T-helper 1 cell treated with Interleukin-12 subunit alpha and Interleukin-12 subunit beta and Interleukin-4 antibody, amounts not matched to agents 30 μg/mL and 1 μg/mL, for 36 hours (primary cell): ENCODE data around the gene CLDN7.
"Not testable (repeated sequence)": the region's sequence is repeated elsewhere in the genome, so short reads cannot be mapped to it uniquely, and the experiment has no call there.

Experiments
- H3K27ac Mint-ChIP-seq: one replicate; pipeline ENCODE4 v1.8.0; 2021; ENCODE audit warnings: mild to moderate bottlenecking, mixed read lengths
- H3K27me3 Mint-ChIP-seq: one replicate; pipeline ENCODE4 v1.8.0; 2021; ENCODE audit warnings: low read depth, mixed read lengths
- H3K36me3 Mint-ChIP-seq: one replicate; pipeline ENCODE4 v1.8.0; 2021; ENCODE audit warnings: low read depth, mixed read lengths
- H3K4me1 Mint-ChIP-seq: one replicate; pipeline ENCODE4 v1.8.0; 2021; ENCODE audit warnings: low read depth, mixed read lengths
- H3K4me3 Mint-ChIP-seq: one replicate; pipeline ENCODE4 v1.8.0; 2021; ENCODE audit warnings: mild to moderate bottlenecking, moderate library complexity, mixed read lengths
- H3K9me3 Mint-ChIP-seq: one replicate; pipeline ENCODE4 v1.8.0; 2021; ENCODE audit warnings: mixed read lengths

CLDN7 gene

GRCh38 chr17:7251661-7252175 lies 10.6 kb downstream of the CLDN7 start, which contains the start of gene CTDNEP1:
TSS of gene CTDNEP1 (minus strand) at chr17:7251734. CDS start at chr17:7251296, 438 bp downstream.
- Mint-ChIP-seq H3K4me3 (peak within 1 kb of the TSS; percentile 96), H3K27ac (peak within 1 kb of the TSS; percentile 98), H3K36me3 (peaks cover 31% of the 10 kb centered on the region), H3K27me3 (no peaks in the 10 kb centered on the region), H3K4me1 (peaks cover 29% of the 10 kb centered on the region), H3K9me3 (no peaks in the 10 kb centered on the region)

DNA sequence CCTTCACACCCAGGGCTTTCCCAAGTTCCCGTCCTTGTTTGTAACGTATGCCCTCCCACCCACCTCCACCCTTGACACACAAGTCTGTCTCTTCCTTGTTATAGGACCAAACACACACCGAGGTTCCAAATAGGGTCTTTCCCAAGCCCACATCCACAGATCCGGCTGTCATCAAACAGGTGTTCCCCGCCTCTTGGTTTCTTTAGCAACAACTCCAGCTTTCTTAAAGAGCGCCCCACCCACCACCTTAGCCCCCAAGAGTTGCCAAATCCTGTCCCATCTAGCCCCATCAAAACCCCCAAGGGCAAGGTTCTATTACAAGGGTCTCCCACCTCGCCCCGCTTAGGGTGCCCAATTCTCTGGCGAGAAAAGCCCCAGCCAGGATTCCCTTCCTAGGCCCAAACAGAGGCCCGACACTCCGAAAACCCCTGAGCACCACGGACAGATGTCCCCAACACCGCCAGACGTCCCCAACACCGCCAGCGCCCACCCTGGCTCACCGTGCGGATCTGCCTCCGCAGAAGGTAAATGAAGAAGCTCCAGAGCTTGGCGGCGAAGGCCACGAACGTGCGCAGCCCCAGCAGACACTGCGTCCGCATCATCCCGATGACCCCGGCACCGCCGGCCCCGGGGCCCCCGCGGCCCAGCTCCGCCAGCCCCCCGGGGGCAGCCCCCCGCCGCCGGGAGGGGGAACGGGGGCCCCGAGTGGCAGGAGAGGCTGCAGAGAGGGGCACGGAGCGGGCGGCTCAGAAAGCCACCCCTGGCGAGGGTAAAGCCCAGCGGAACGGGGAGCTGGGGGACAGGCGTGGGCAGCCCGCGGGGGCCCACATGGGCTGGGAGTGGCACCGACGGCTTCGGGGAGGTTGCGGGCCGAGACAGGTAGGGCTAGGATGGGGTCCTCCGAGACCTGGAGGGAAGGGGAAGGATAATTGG lies 11.3 kb downstream of the CLDN7 start:
- Mint-ChIP-seq H3K4me1 (peaks cover 27% of the 10 kb centered on the region), H3K4me3 (peak overlapping the region; percentile 96), H3K36me3 (peaks cover 31% of the 10 kb centered on the region), H3K27ac (peak overlapping the region; percentile 88), H3K27me3 (no peaks in the 10 kb centered on the region), H3K9me3 (no peaks in the 10 kb centered on the region)

- Mint-ChIP-seq H3K4me1 (peaks cover 30% of the 10 kb centered on the region), H3K36me3 (peaks cover 33% of the 10 kb centered on the region)
Observed at GRCh38 chr17:7249830-7250229, 12.4 kb downstream of the CLDN7 start.

GRCh38 chr17:7249214-7249613 lies 13.1 kb downstream of the CLDN7 start:
- H3K27me3 Mint-ChIP-seq, result no peaks in the 10 kb centered on the region
- peak overlapping the region; percentile 57 for H3K4me3 Mint-ChIP-seq
- H3K9me3 Mint-ChIP-seq, result no peaks in the 10 kb centered on the region
- H3K4me1 Mint-ChIP-seq, result peaks cover 30% of the 10 kb centered on the region
- H3K27ac Mint-ChIP-seq, result peak overlapping the region; percentile 64
- H3K36me3 Mint-ChIP-seq, result peaks cover 33% of the 10 kb centered on the region

More at GRCh38 chr17:7249830-7250229, 12.4 kb downstream of the CLDN7 start:
- Mint-ChIP-seq H3K27ac (peak overlapping the region; percentile 88), H3K4me3 (peak overlapping the region; percentile 96), H3K9me3 (no peaks in the 10 kb centered on the region), H3K27me3 (no peaks in the 10 kb centered on the region)

DNA sequence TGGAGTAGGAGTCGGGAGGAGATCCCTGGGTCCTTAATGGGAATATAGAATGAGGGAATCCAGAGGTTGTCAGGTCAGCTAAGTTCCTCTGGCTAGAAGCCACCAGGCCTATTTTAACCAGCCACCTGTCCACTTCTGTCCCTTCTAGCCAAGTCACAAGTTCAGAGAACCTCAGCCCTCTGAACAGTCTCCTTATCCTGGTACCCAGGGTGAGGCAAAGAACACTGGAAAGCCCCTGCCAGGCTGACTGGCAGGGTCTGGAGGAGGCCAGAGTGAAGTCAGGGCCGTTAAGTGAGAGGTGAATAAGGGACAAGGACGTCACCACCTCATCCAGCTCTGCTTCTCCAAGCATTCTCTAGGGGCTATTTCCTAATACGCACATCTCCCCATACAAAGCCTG lies 13.5 kb downstream of the CLDN7 start:
- Mint-ChIP-seq H3K27me3 (no peaks in the 10 kb centered on the region), H3K4me1 (peaks cover 31% of the 10 kb centered on the region), H3K36me3 (peaks cover 31% of the 10 kb centered on the region), H3K27ac (no peak overlapping the region), H3K9me3 (no peaks in the 10 kb centered on the region), H3K4me3 (peak overlapping the region; percentile 57)

DNA sequence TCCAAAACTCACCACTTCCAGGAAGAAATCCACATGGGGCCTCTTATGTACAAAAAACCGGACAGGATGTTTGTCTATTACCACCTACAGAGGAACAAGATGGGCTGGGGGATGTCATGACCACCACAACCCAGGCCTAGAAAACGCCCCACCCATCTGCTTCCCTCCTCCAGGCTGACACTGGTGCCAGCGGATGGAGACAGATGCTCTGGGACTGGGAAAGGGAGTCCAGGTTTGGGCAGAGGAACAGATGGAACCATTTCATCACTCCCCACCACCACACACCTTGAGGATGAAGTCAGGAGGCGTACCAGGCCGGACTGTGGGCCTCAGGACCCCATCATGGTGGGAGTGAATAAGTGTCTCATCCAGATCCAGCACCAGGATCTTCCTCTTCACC lies 15.5 kb downstream of the CLDN7 start:
- H3K9me3 Mint-ChIP-seq, result no peaks in the 10 kb centered on the region
- H3K4me1 Mint-ChIP-seq, result peaks cover 31% of the 10 kb centered on the region
- H3K36me3 Mint-ChIP-seq, result peaks cover 31% of the 10 kb centered on the region
- peak overlapping the region; percentile 23 for H3K27ac Mint-ChIP-seq
- no peak overlapping the region for H3K4me3 Mint-ChIP-seq
- no peaks in the 10 kb centered on the region for H3K27me3 Mint-ChIP-seq

- Mint-ChIP-seq H3K4me3 (peak overlapping the region; percentile 30), H3K4me1 (peaks cover 43% of the 10 kb centered on the region), H3K36me3 (peaks cover 45% of the 10 kb centered on the region), H3K27ac (peak overlapping the region; percentile 86)
- not testable (repeated sequence) for H3K27me3 Mint-ChIP-seq, H3K9me3 Mint-ChIP-seq
Observed at GRCh38 chr17:7243838-7244237, 18.4 kb downstream of the CLDN7 start.

GRCh38 chr17:7243453-7243729 lies 18.9 kb downstream of the CLDN7 start:
- H3K9me3 Mint-ChIP-seq, result no peaks in the 10 kb centered on the region
- peak overlapping the region; percentile 86 for H3K27ac Mint-ChIP-seq
- no peaks in the 10 kb centered on the region for H3K27me3 Mint-ChIP-seq
- peaks cover 45% of the 10 kb centered on the region for H3K36me3 Mint-ChIP-seq
- H3K4me1 Mint-ChIP-seq, result peaks cover 39% of the 10 kb centered on the region
- H3K4me3 Mint-ChIP-seq, result peak overlapping the region; percentile 82

GRCh38 chr17:7242717-7243452 lies 19.4 kb downstream of the CLDN7 start:
- Mint-ChIP-seq H3K4me3 (peak overlapping the region; percentile 92), H3K4me1 (peaks cover 39% of the 10 kb centered on the region), H3K36me3 (peaks cover 45% of the 10 kb centered on the region), H3K27ac (peak overlapping the region; percentile 96), H3K27me3 (no peaks in the 10 kb centered on the region), H3K9me3 (no peaks in the 10 kb centered on the region)

DNA sequence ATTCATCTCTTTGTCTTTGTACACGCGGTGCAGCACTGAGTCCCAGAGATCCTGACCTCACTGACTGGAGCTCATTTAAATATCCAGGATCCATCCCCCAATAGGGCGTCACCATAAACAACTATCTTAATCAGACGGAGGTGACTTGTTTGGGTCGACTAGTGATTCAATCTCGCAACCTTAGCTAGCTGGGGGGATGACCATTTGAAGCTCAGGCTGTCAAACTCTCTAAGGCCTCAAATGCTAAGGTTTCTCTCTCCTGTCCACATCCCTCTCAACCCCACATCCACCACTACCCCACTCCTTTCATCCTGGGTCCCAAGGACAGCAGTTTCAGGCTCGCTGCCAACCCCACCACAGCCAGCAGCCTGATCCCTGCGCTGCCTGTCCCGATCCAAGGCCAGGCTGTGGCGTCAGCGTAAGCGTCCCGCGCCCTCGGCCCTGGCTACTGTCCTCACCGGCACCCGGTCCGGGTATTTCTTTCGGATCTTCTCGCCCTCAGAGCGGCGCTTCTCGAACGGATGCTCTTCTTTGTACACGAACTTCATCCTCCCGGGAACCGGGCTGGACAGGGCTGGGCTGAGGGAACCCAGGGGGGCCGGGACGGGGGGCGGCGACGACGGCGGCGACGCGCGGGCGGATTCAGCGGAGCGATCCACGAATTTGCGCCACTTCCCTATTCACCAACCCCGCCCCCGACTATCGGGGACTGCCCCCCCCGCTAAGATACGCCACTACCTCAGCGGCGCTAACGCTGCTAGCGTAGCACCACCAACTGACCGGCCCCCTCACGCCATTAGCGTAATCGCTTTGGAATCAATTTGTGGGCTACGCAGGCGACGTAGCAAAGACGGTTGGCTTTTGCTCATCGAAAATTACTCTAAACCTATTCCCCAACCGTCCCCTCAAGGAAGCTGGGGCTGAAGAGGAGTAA lies 20.2 kb downstream of the CLDN7 start, which contains the start of gene GABARAP:
GABARAP (minus strand) TSS at position 667 of the 934 bp plus-strand sequence; CDS start at position 548, 119 bp downstream.
- peaks cover 48% of the 10 kb centered on the region for H3K36me3 Mint-ChIP-seq

GRCh38 chr17:7241090-7241733 lies 21.1 kb downstream of the CLDN7 start:
- H3K36me3 Mint-ChIP-seq, result peaks cover 45% of the 10 kb centered on the region

More for the DNA sequence above, 20.2 kb downstream of the CLDN7 start, which contains the start of gene GABARAP:
- H3K4me1 Mint-ChIP-seq, result peaks cover 44% of the 10 kb centered on the region
- H3K4me3 Mint-ChIP-seq, result peak within 1 kb of the TSS; percentile 92
- H3K27ac Mint-ChIP-seq, result peak within 1 kb of the TSS; percentile 96
- H3K27me3 Mint-ChIP-seq, result no peaks in the 10 kb centered on the region
- no peaks in the 10 kb centered on the region for H3K9me3 Mint-ChIP-seq

GRCh38 chr17:7240375-7240774 lies 21.9 kb downstream of the CLDN7 start:
- Mint-ChIP-seq H3K9me3 (no peaks in the 10 kb centered on the region), H3K4me1 (peaks cover 52% of the 10 kb centered on the region), H3K4me3 (peak overlapping the region; percentile 92), H3K27me3 (no peaks in the 10 kb centered on the region), H3K27ac (peak overlapping the region; percentile 96), H3K36me3 (peaks cover 45% of the 10 kb centered on the region)

More at GRCh38 chr17:7241090-7241733, 21.1 kb downstream of the CLDN7 start:
- no peaks in the 10 kb centered on the region for H3K27me3 Mint-ChIP-seq
- H3K9me3 Mint-ChIP-seq, result no peaks in the 10 kb centered on the region
- H3K27ac Mint-ChIP-seq, result peak overlapping the region; percentile 96
- H3K4me1 Mint-ChIP-seq, result peaks cover 50% of the 10 kb centered on the region
- peak overlapping the region; percentile 92 for H3K4me3 Mint-ChIP-seq
